ENCODE measurements around the gene RALY.

The RALY gene

GRCh38 chr20:33986560-33987216 is 7.0 kb upstream of the RALY start:
- DNase-seq (ENCODE audit: low spot score): no peak

DNA sequence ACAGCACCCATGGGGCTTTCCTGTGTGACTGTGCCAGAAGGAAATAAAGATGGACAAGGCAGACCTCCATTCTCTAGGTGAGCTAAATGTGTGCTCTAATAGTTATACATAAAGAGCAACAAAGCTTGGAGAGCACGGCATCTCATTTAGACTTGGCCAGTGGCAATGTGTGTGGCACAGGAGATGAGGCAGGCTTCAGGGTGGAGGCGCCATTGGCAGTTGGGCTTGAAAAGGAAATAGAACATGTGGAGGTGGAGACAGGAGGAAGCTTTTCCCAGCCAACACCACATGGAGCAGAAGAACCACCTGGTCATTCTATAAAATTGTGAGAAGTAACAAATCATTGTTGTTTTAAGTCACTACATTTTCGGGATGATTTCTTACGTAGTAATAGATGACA is 3.6 kb upstream of the RALY start:
- DNase-seq (ENCODE audit: low spot score): no peak

DNA sequence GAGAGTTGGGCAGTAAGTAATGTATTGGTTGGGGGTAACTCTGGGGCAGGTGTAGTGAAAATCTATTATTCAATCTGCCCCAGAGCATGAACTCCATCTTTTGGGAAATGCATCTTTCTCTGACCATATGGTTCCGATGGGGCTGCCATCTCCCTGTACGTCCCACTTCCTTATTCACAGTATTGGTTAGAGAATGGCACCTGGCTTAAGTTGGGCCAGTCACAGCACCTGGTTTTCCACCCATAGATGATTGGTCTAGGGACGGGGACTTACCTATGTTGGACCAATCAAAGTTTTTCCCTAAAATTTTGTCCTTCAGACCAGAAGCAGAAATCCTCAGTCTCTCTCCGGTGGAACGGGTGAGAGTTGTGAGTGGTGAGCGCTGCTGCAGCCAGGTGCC is 2.2 kb upstream of the RALY start:
- DNase-seq (ENCODE audit: low spot score): no peak

DNA sequence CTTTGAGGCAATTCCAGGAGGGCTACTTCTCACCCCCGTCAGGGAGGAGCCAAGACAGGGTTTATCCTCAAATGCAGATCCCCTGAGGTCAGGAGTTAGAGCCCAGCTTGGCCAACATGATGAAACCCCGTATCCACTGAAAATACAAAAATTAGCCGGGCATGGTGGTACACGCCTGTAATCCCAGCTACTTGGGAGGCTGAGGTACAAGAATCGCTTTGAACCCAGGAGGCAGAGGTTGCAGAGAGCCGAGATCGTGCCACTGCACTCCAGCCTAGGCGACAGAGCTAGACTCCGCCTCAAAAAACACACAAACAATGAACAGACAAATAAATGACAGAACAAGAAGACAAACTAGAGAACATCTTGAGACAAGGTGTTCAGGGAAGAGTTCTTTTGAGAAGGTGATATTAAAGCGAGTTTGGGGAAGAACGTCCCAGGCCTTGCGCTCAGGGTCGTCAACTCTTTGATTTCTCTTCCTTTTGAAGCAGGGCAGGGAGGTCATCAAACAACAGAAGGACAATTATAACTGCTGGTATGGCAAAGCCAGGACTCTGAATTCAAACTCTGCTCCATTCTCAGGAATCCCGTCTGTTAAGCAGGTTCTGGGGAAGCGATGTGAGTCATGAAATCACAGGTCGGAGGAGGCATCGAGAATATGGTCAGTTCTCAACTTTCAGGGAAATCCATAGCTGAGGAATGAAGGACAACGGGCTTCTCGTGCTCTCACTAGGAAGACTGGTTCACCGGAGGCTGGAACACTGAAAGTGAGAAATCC is 1.4 kb upstream of the RALY start:
- peak; percentile 21 for DNase-seq (ENCODE audit: low spot score)

- peak; percentile 98 for DNase-seq (ENCODE audit: low spot score)
Measured at GRCh38 chr20:33992923-33993575, 662 bp upstream of the RALY start.

DNA sequence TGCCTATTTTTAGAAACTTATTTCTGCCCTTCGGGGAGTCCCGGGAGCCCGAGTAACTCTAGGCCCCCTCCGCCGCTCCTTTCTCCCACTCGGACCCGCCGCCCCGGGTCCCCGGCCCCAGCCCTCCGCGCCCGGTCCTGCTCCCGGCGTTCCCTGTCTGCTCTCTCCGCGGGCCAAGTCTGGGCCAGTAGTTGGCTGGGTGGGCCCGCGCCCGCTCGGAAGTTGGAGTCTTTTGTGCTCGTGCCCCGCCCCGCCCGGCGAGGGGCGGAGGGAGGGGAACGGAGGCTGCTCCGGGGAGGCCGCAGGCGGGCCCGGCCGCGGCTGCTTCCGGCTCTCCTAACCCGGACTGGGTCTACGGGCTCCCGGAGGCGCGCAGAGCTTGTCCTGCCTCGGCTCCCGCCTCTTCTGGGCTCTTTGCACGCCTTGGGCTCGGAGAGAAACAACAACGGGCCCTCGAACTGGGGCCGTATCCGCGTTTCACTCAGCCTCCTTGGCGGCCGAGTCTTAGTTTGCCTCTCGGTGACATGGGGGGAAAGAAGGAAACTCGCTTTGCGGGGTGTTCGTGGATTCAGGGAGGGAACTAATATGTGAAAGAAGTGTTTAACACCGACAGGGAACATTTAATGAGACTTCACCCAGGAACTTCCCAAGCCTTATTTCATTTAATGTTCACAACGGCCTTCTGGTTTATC is 657 bp downstream of the RALY start:
- DNase-seq (ENCODE audit: low spot score): peak; percentile 89

GRCh38 chr20:33995053-33995831 is 1.5 kb downstream of the RALY start:
- DNase-seq (ENCODE audit: low spot score): peak; percentile 30

GRCh38 chr20:33999025-33999649 is 5.4 kb downstream of the RALY start:
- DNase-seq (ENCODE audit: low spot score): no peak

GRCh38 chr20:34001378-34001777 is 7.7 kb downstream of the RALY start:
- no peak for DNase-seq (ENCODE audit: low spot score)

DNA sequence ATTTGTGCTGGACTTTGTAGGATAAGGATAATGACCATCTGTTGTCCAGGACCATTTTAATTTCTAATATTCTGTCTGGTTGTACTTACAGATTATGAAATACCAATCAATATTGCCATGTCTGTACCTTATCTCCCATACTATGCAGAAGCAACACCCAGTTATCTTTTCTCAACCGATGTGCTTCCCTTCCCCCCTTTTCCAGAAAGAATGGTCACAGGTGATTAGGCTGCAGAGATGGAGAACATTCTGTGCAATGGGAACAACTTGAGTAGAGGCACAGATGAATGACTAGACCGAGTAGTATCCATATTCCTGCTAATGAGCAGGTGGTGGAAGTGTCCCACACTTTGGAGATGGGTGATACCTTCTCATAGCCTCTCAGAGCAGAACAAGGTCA is 10.5 kb downstream of the RALY start:
- no peak for DNase-seq (ENCODE audit: low spot score)

GRCh38 chr20:34004790-34005457 is 11.2 kb downstream of the RALY start:
- DNase-seq (ENCODE audit: low spot score): no peak

GRCh38 chr20:34006619-34007018 is 12.9 kb downstream of the RALY start:
- DNase-seq (ENCODE audit: low spot score): no peak

GRCh38 chr20:34008477-34008876 is 14.8 kb downstream of the RALY start:
- DNase-seq (ENCODE audit: low spot score): no peak

GRCh38 chr20:34010405-34010931 is 16.8 kb downstream of the RALY start:
- DNase-seq (ENCODE audit: low spot score): no peak

GRCh38 chr20:34011275-34011674 is 17.6 kb downstream of the RALY start:
- no peak for DNase-seq (ENCODE audit: low spot score)

GRCh38 chr20:34012330-34012729 is 18.6 kb downstream of the RALY start:
- no peak for DNase-seq (ENCODE audit: low spot score)

DNA sequence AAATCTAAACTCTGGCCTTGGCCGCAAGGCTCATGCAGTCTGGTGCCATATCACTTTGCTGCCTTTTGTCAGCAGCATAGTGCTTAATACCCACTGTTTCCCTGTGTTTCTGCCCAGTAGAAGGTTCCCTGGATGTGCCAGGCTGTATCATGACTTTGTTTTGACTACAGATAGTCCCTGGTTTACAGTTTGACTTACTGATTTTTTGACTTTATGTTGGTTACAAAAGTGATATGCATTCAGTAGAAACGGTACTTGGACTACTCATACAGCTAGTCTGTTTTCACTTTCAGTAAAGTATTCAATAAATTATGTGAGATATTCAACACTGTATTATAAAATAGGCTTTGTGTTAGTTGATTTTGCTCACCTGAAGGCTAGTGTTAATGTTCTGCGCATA is 19.0 kb downstream of the RALY start:
- no peak for DNase-seq (ENCODE audit: low spot score)

DNA sequence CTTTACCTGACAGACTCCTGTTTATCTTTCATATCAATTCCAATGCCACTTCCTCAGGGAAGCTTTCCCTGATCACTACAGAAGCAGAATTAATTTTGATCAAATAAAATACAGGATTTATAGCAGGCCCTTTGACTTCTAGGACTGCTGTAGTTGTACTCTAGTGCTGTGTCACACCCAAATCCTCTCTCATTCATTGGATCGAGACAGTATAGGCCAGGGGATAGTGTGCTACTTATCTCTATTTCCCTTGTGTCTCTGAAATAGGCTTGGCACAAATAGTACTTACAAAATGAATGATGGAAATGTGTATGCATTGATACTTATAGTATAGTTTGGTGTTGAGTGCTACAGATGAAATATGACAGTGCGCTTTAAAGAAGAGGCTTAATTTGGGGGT is 19.8 kb downstream of the RALY start:
- DNase-seq (ENCODE audit: low spot score): no peak

DNA sequence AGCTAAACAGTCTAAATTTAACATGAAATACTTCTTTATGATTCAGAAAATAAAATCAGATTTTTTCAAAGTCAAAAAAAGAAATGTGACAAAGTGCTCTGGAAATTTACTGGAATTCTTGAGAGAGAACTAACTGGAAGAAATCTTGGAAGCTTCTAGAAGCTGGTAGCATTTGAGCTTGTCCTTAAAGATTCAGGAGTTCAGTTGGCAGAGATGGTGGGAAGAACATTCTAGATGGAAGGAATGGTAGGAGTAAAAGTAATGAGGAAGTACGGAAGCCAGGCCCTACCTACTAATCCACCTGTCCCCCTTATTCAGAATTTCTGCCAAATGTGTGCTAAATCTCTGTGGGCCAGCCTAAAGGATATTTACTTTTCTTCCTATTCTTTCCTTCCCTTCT is 21.2 kb downstream of the RALY start:
- DNase-seq (ENCODE audit: low spot score): no peak
